Nephron progenitor cell (in vitro differentiated cells): ENCODE data around the gene MORN5.

ENCODE experiments used
- DNase-seq: peaks from one replicate; pipeline ENCODE4 v3.0.0; 2021
- H3K27ac Mint-ChIP-seq: 2 replicates; pipeline ENCODE4 v1.8.0; 2021; ENCODE audit warnings: mild to moderate bottlenecking, moderate library complexity, mixed read lengths
- H3K27me3 Mint-ChIP-seq: 2 replicates; pipeline ENCODE4 v1.8.0; 2021; ENCODE audit warnings: mild to moderate bottlenecking, low read depth, mixed read lengths; ENCODE audit not compliant: poor library complexity
- H3K36me3 Mint-ChIP-seq: 2 replicates; pipeline ENCODE4 v1.8.0; 2021; ENCODE audit warnings: low read depth, mixed read lengths
- H3K4me1 Mint-ChIP-seq: 2 replicates; pipeline ENCODE4 v1.8.0; 2021; ENCODE audit warnings: mixed read lengths
- H3K4me3 Mint-ChIP-seq: 2 replicates; pipeline ENCODE4 v1.8.0; 2021; ENCODE audit warnings: mild to moderate bottlenecking, moderate library complexity, mixed read lengths
- H3K9me3 Mint-ChIP-seq: 2 replicates; pipeline ENCODE4 v1.8.0; 2021; ENCODE audit warnings: mild to moderate bottlenecking, moderate library complexity, mixed read lengths
- TF ChIP-seq, protein P1 (sequence below): fragments of 200-600 bp; sonication (generic); IDR thresholded peaks from 2 replicates; pipeline ENCODE4 v1.5.0; 2021; ENCODE audit warnings: antibody characterized with exemption

MORN5 gene

DNA sequence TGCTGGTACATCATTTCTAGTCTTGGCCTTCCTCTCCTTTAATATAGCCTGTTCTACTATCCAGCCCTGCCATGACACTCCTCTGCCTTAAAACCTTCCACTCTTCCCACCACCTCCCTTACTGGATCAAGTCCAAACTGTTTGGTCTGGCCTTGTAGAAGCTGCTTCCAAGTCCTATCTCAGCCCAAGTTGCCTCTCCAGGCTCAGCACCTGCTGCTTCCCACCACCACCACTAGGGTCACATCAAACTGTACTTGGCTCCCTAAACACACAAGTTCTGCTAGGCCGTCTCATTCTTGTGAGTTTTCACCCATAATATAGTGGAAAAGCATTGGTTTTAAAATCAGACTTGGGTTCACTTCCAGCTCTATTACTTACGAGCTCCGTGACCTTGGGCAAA is 1.5 kb upstream of the MORN5 start:
- Mint-ChIP-seq H3K4me3 (peak overlapping the region; percentile 49), H3K27me3 (peaks cover 14% of the 10 kb centered on the region), H3K27ac (no peak overlapping the region), H3K4me1 (peaks cover 26% of the 10 kb centered on the region), H3K9me3 (peaks cover 21% of the 10 kb centered on the region), H3K36me3 (peaks cover 7% of the 10 kb centered on the region)
- TF ChIP-seq, protein P1, sequence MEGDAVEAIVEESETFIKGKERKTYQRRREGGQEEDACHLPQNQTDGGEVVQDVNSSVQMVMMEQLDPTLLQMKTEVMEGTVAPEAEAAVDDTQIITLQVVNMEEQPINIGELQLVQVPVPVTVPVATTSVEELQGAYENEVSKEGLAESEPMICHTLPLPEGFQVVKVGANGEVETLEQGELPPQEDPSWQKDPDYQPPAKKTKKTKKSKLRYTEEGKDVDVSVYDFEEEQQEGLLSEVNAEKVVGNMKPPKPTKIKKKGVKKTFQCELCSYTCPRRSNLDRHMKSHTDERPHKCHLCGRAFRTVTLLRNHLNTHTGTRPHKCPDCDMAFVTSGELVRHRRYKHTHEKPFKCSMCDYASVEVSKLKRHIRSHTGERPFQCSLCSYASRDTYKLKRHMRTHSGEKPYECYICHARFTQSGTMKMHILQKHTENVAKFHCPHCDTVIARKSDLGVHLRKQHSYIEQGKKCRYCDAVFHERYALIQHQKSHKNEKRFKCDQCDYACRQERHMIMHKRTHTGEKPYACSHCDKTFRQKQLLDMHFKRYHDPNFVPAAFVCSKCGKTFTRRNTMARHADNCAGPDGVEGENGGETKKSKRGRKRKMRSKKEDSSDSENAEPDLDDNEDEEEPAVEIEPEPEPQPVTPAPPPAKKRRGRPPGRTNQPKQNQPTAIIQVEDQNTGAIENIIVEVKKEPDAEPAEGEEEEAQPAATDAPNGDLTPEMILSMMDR: peak; percentile 45
- peak; percentile 27 for DNase-seq

DNA sequence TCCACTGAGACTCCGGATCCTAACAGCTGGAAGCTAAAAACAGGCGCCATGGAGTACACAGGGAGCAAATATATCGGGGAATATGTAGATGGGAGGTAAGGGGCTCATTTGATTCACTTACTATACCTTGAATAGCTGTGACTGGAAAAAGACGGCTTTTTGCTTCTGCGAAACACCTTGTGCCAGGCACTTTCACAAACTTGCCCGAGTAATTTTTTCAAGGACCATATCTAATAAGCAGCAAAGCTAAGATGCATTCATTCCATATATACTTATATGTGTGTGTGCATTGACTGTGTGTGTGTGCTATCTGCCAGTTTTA is 178 bp downstream of the MORN5 start:
- DNase-seq: no peak
- Mint-ChIP-seq H3K27me3 (peaks cover 31% of the 10 kb centered on the region), H3K4me1 (peaks cover 26% of the 10 kb centered on the region), H3K4me3 (peak overlapping the region; percentile 97), H3K36me3 (peaks cover 7% of the 10 kb centered on the region), H3K9me3 (peaks cover 21% of the 10 kb centered on the region), H3K27ac (no peak overlapping the region)
- TF ChIP-seq, protein P1: no peak

DNA sequence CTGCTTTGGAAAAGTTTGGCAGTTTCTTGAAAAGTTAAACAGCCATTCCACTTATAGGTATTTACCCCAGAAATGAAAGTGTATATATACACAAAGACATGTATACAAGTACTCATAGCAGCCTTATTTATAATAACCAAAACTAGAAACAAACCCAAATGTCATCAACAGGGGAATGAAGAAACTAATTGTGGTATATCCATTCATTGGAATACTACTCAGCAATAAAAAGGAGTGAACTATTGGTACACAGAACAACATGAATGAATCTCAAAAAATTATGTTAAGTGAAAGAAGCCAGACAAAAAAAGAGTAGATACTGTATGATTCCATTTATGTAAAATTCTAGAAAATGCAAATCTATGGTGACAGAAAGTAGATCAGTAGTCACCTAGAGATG is 2.7 kb downstream of the MORN5 start:
- no peak for DNase-seq
- Mint-ChIP-seq H3K4me3 (no peak overlapping the region), H3K4me1 (peaks cover 17% of the 10 kb centered on the region), H3K9me3 (peaks cover 28% of the 10 kb centered on the region), H3K27me3 (peaks cover 51% of the 10 kb centered on the region), H3K27ac (no peak overlapping the region), H3K36me3 (peaks cover 7% of the 10 kb centered on the region)
- TF ChIP-seq, protein P1: no peak

DNA sequence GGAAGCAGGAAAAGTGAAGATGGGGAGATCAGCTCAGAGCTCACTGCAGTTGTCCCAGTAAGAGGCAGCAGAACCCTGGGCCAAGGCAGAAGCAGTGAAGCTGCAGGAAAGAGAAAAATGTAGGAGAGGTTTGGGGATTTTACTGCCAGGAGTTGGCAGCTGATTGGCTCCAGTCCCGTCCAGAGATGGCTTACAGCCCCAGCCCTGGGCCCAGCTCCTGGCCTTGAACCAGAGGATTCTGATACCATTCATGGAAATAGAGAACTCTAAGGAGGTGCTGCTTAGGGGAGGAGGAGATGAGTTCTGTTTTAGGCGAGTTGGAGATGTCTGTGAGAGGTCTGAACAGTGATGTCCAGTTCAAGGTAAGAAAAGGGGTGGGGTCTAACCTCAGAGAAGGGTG is 4.6 kb downstream of the MORN5 start:
- Mint-ChIP-seq H3K27me3 (peaks cover 68% of the 10 kb centered on the region), H3K4me3 (no peak overlapping the region), H3K4me1 (no peaks in the 10 kb centered on the region), H3K9me3 (peaks cover 34% of the 10 kb centered on the region), H3K27ac (no peak overlapping the region), H3K36me3 (peaks cover 3% of the 10 kb centered on the region)
- TF ChIP-seq, protein P1: no peak
- no peak for DNase-seq

DNA sequence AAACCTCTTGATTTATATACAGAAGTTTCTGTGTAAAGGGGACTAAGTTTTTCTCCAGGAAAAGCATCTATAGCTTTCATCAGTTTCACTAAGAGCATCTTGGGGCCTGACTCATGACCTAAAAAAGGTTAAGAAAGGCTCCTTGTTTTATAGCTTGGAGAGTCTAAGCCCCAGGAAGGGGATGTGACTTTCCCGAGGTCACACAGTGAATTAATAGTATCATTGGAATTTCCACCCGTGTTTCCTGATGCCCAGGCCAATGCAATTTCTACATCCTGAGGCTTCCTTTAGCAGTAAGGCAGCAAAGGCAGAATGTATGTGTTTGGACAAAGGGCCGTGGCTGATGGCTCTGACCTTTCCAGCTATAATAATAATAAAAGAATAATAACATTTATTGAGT is 8.6 kb downstream of the MORN5 start:
- no peak for DNase-seq
- TF ChIP-seq, protein P1: no peak
- Mint-ChIP-seq H3K27ac (no peak overlapping the region), H3K9me3 (peaks cover 13% of the 10 kb centered on the region), H3K27me3 (peaks cover 83% of the 10 kb centered on the region), H3K4me1 (no peaks in the 10 kb centered on the region), H3K36me3 (no peaks in the 10 kb centered on the region), H3K4me3 (no peak overlapping the region)

DNA sequence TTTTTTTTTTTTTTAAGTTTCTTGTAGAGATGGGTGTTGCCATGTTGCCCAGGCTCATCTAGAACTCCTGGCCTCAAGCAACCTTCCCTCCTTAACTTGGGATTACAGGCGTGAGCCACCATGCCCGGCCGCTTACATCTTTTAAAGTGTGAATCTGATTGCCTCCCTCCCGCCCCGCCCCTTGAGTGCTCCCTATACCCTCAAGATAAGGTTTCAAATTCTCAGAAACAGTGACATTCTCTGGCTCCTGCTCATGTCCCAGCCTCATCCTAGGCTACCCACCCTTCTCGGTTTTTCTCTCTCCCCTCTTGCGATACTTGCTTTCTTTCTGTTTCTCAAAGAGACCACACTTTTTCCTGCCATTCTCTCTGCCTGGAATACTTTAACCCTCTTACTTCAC is 12.4 kb downstream of the MORN5 start:
- Mint-ChIP-seq H3K4me3 (no peak overlapping the region), H3K36me3 (no peaks in the 10 kb centered on the region), H3K4me1 (no peaks in the 10 kb centered on the region), H3K27me3 (peaks cover 73% of the 10 kb centered on the region), H3K27ac (no peak overlapping the region), H3K9me3 (peaks cover 8% of the 10 kb centered on the region)
- DNase-seq: no peak
- TF ChIP-seq, protein P1: no peak
